PFSK-1 (cell line): ENCODE data around the gene ARAP1.

Source experiments
- FOXP2 ChIP-seq: optimal IDR thresholded peaks from 2 replicates; pipeline ENCODE3; 2011; ENCODE audit warnings: borderline replicate concordance, control low read depth, inconsistent platforms; ENCODE audit not compliant: insufficient read depth; ENCODE audit errors: extremely low read length, extremely low read depth
- POLR2AphosphoS5 ChIP-seq: IDR thresholded peaks from 2 replicates; pipeline ENCODE4 v1.6.1; 2012; ENCODE audit warnings: low read depth, mild to moderate bottlenecking, control low read depth, low read length, moderate library complexity
- REST ChIP-seq, 2 experiments: IDR thresholded peaks; 2 replicates each; pipeline versions ENCODE4 v1.6.1 to v1.8.0; 2011 to 2012; ENCODE audit warnings: low read depth in 2 of 2, low read length in 2 of 2, control low read depth in 1 of 2, inconsistent platforms in 1 of 2, mild to moderate bottlenecking in 1 of 2, moderate library complexity in 1 of 2; ENCODE audit not compliant: insufficient read depth in 1 of 2
- SIN3A ChIP-seq: IDR thresholded peaks from 2 replicates; pipeline ENCODE4 v1.6.1; 2012; ENCODE audit warnings: mild to moderate bottlenecking, low read length, moderate library complexity, borderline replicate concordance; ENCODE audit not compliant: insufficient read depth
- TAF1 ChIP-seq: IDR thresholded peaks from 2 replicates; pipeline ENCODE4 v1.6.1; 2012; ENCODE audit warnings: low read length, control low read depth, borderline replicate concordance; ENCODE audit not compliant: insufficient read depth

The ARAP1 gene

GRCh38 chr11:72662036-72662435, 90.2 kb downstream of the ARAP1 start:
- TF ChIP-seq POLR2AphosphoS5: no peak
- TF ChIP-seq REST (IDR thresholded peaks at IDR 0.05; ENCODE audit: insufficient read depth in 1 of 2, low read depth in 2 of 2, low read length in 2 of 2): no peak
- no peak for TF ChIP-seq FOXP2
- no peak for TF ChIP-seq TAF1
- TF ChIP-seq SIN3A: no peak

- TF ChIP-seq REST (IDR thresholded peaks at IDR 0.05; ENCODE audit: insufficient read depth in 1 of 2, low read depth in 2 of 2, low read length in 2 of 2): no peak
- TF ChIP-seq SIN3A: no peak
- TF ChIP-seq POLR2AphosphoS5: no peak
- TF ChIP-seq FOXP2: no peak
- TF ChIP-seq TAF1: no peak
These were observed 90.7 kb downstream of the ARAP1 start for GRCh38 chr11:72661486-72661885.

- TF ChIP-seq FOXP2 (no peak), POLR2AphosphoS5 (no peak), REST (IDR thresholded peaks at IDR 0.05; ENCODE audit: insufficient read depth in 1 of 2, low read depth in 2 of 2, low read length in 2 of 2) (no peak), SIN3A (no peak), TAF1 (no peak)
These were observed 93.1 kb downstream of the ARAP1 start for GRCh38 chr11:72658989-72659640.

- TF ChIP-seq FOXP2 (no peak), POLR2AphosphoS5 (no peak), TAF1 (no peak), REST (IDR thresholded peaks at IDR 0.05; ENCODE audit: insufficient read depth in 1 of 2, low read depth in 2 of 2, low read length in 2 of 2) (no peak), SIN3A (no peak)
These were observed 94.7 kb downstream of the ARAP1 start for GRCh38 chr11:72657411-72658100.
